Stomach (tissue), 9 donors: Measurements from ENCODE around the gene DMXL2. TPM values are rescaled to one million over a fixed set of nuclear protein-coding genes. Genes with fewer than 3 reads are reported as not detected.
"Not testable (repeated sequence)": the region's sequence is repeated elsewhere in the genome, so short reads cannot be mapped to it uniquely, and the experiment has no call there.

Experiments
- DNase-seq, 2 donors: peaks; one replicate each; pipeline versions ENCODE4 v3.0.0 to v3.0.0-alpha.2; 2013 to 2019
- H3K27ac ChIP-seq, 5 donors: fragments of 200-600 bp in 4 of 5; sonication (generic) in 4 of 5; one replicate each; pipeline ENCODE4 v1.5.1; 2013 to 2019; ENCODE audit warnings: mild to moderate bottlenecking in 1 of 5, moderate library complexity in 1 of 5
- H3K27me3 ChIP-seq, 3 donors: fragments of 200-600 bp; sonication (generic); one replicate each; pipeline ENCODE4 v1.5.1; 2017 to 2019; ENCODE audit warnings: mixed run types in 1 of 3
- H3K36me3 ChIP-seq, 4 donors: fragments of 200-600 bp; sonication (generic); 1 replicate in 3 of 4; 2 replicates in 1 of 4; pipeline ENCODE4 v1.5.1; 2016 to 2019
- H3K4me1 ChIP-seq, 4 donors: fragments of 200-600 bp; sonication (generic); one replicate each; pipeline ENCODE4 v1.5.1; 2016 to 2019
- H3K4me3 ChIP-seq, 4 donors: fragments of 200-600 bp; sonication (generic) in 3 of 4; one replicate each; pipeline ENCODE4 v1.5.1; 2016 to 2019; ENCODE audit warnings: mild to moderate bottlenecking in 1 of 4
- H3K9me3 ChIP-seq, 4 donors: fragments of 200-600 bp; sonication (generic); one replicate each; pipeline ENCODE4 v1.5.1; 2016 to 2019
- CTCF ChIP-seq, 7 experiments: fragments of 450-650 bp in 4 of 7; fragments of 200-600 bp in 3 of 7; sonication (generic) in 3 of 7; IDR thresholded peaks; one replicate each; pipeline ENCODE4 v1.5.1; 2016 to 2019; ENCODE audit warnings: antibody characterized with exemption in 7 of 7, control low read depth in 2 of 7, mild to moderate bottlenecking in 1 of 7
- EP300 ChIP-seq: sonication (generic); formaldehyde crosslinking; IDR thresholded peaks from one replicate; pipeline ENCODE4 v1.6.1; 2017; ENCODE audit warnings: antibody characterized with exemption
- POLR2A ChIP-seq, 4 donors: fragments of 450-650 bp; IDR thresholded peaks; one replicate each; pipeline ENCODE4 v1.6.1; 2016; ENCODE audit warnings: antibody characterized with exemption in 4 of 4, control low read depth in 2 of 4, mild to moderate bottlenecking in 1 of 4, moderate library complexity in 1 of 4
- POLR2AphosphoS5 ChIP-seq, 3 donors: sonication (generic); formaldehyde crosslinking; IDR thresholded peaks; one replicate each; pipeline ENCODE4 v1.6.1; 2016; ENCODE audit warnings: antibody characterized with exemption in 3 of 3
- WGBS, 5 donors: extraction: QIAGEN DNeasy Blood & Tissue Kit in 3 of 5; methylation state at CpG; one replicate each; pipeline versions ENCODE4 v1.1.5 to v1.1.7; 2013 to 2018; 5-methylcytosine and 5-hydroxymethylcytosine counted together
- intact Hi-C: fragments of 100-400 bp; cut with DNase I; formaldehyde crosslinking; loops from one replicate; pipeline ENCODE4 v1.15.1; 2023; ENCODE audit warnings: low total_unique reads
- polyA plus RNA-seq, 3 donors: library from polyadenylated mRNA; stranded (reverse); fragments of 200-250 nt; gene quantifications; one replicate each; pipeline ENCODE4 v1.2.3, GENCODE V29; 2013
- total RNA-seq, 5 donors: library from RNA; depleted of rRNA; stranded (reverse); fragments of >200 nt; gene quantifications; one replicate each; pipeline versions ENCODE4 v1.1.0 to v1.2.3, GENCODE V29; 2014 to 2016
- donor health status: healthy with polysubstance abuse.
- donor health status: Bipolar disorder and iron deficiency.
- donor health status: healthy.

Gene DMXL2
- total and polyA plus RNA-seq, 8 donors, result 4.9 to 78.4 (median 28.6) TPM

GRCh38 chr15:51577636-51578304 is 44.8 kb downstream of the DMXL2 start:
- peak overlapping the region in 2 of 5 donors; percentile 28 to 68 for H3K27ac ChIP-seq

GRCh38 chr15:51576911-51577500 is 45.6 kb downstream of the DMXL2 start:
- no peak for TF ChIP-seq CTCF (IDR thresholded peaks at IDR 0.05)
- peak; percentile 18 to 30 (median 24) for TF ChIP-seq POLR2AphosphoS5 (IDR thresholded peaks at IDR 0.05)
- WGBS, 5 donors, result 69 to 95% (median 85%) methylated on average over 2 of the region's 2 CpGs
- Histone ChIP-seq H3K36me3 (no peaks in the 10 kb centered on the region), H3K4me3 (no peak overlapping the region), H3K27me3 (no peaks in the 10 kb centered on the region), H3K4me1 (peaks cover 0 to 25% (median 13%) of the 10 kb centered on the region in 4 donors), H3K27ac (peak overlapping the region in 3 of 5 donors; percentile 8 to 68 (median 46)), H3K9me3 (no peaks in the 10 kb centered on the region)
- DNase-seq, result peak in 1 of 2 donors; percentile 15
- intact Hi-C loops, result no loop called here

More at GRCh38 chr15:51577636-51578304, 44.8 kb downstream of the DMXL2 start:
- Histone ChIP-seq H3K27me3 (no peaks in the 10 kb centered on the region), H3K4me1 (peaks cover 0 to 25% (median 13%) of the 10 kb centered on the region in 4 donors), H3K9me3 (no peaks in the 10 kb centered on the region), H3K36me3 (no peaks in the 10 kb centered on the region), H3K4me3 (no peak overlapping the region)
- 54 to 66% (median 60%) methylated on average over 1 of the region's 1 CpG for WGBS, 5 donors
- no peak for TF ChIP-seq POLR2AphosphoS5 (IDR thresholded peaks at IDR 0.05)
- DNase-seq, result no peak
- intact Hi-C loops, result no loop called here

GRCh38 chr15:51576286-51576850 is 46.2 kb downstream of the DMXL2 start:
- H3K4me1 ChIP-seq, result peaks cover 0 to 25% (median 13%) of the 10 kb centered on the region in 4 donors
- TF ChIP-seq POLR2AphosphoS5 (IDR thresholded peaks at IDR 0.05) (no peak), CTCF (IDR thresholded peaks at IDR 0.05) (no peak), EP300 (no peak), POLR2A (IDR thresholded peaks at IDR 0.05) (no peak)
- no peak for DNase-seq
- no peaks in the 10 kb centered on the region for H3K9me3 ChIP-seq
- no peaks in the 10 kb centered on the region for H3K36me3 ChIP-seq
- H3K27ac ChIP-seq, result peak overlapping the region in 2 of 5 donors; percentile 46 to 68
- WGBS, 5 donors, result 85 to 100% (median 95%) methylated on average over 1 of the region's 1 CpG
- no peak overlapping the region for H3K4me3 ChIP-seq
- intact Hi-C loops, result no loop called here
- no peaks in the 10 kb centered on the region for H3K27me3 ChIP-seq

GRCh38 chr15:51575775-51576174 is 46.8 kb downstream of the DMXL2 start:
- DNase-seq, result no peak
- WGBS, 5 donors, result 94 to 100% (median 99%) methylated on average over 1 of the region's 1 CpG
- Histone ChIP-seq H3K27me3 (no peaks in the 10 kb centered on the region), H3K36me3 (no peaks in the 10 kb centered on the region), H3K27ac (peak overlapping the region in 1 of 5 donors; percentile 3), H3K4me3 (no peak overlapping the region), H3K4me1 (peaks cover 0 to 25% (median 13%) of the 10 kb centered on the region in 4 donors), H3K9me3 (peaks cover 0 to 1% (median 0%) of the 10 kb centered on the region in 4 donors)
- TF ChIP-seq CTCF (IDR thresholded peaks at IDR 0.05), result no peak
- no peak for TF ChIP-seq POLR2AphosphoS5 (IDR thresholded peaks at IDR 0.05)
- no peak for TF ChIP-seq EP300
- no peak for TF ChIP-seq POLR2A (IDR thresholded peaks at IDR 0.05)
- intact Hi-C loops, result no loop called here

- H3K27me3 ChIP-seq, H3K27ac ChIP-seq, DNase-seq, H3K9me3 ChIP-seq, H3K4me3 ChIP-seq, intact Hi-C loops, H3K36me3 ChIP-seq: not testable (repeated sequence)
- H3K4me1 ChIP-seq, result peaks cover 6 to 39% (median 23%) of the 10 kb centered on the region in 4 donors
- 88 to 97% (median 94%) methylated on average over 2 of the region's 2 CpGs for WGBS, 5 donors
Observed at GRCh38 chr15:51573352-51573751, 49.2 kb downstream of the DMXL2 start.

- H3K36me3 ChIP-seq, H3K27ac ChIP-seq, intact Hi-C loops, H3K9me3 ChIP-seq, H3K27me3 ChIP-seq: not testable (repeated sequence)
- DNase-seq, result peak in 1 of 2 donors; percentile 45
- Histone ChIP-seq H3K4me3 (peak overlapping the region in 1 of 4 donors; percentile 19), H3K4me1 (peaks cover 0 to 15% (median 13%) of the 10 kb centered on the region in 4 donors)
- 42 to 69% (median 56%) methylated on average over 11 to 18 of the region's 18 CpGs for WGBS, 5 donors
Observed at GRCh38 chr15:51568939-51569784, 53.4 kb downstream of the DMXL2 start.
